ENCODE results near the gene CYBRD1. TPM values are rescaled to one million over a fixed set of nuclear protein-coding genes. Genes with fewer than 3 reads are reported as not detected.
A peak's percentile ranks its signal among the peaks of the same experiment; 100 is the strongest.

Gene CYBRD1
- total RNA-seq, 4 donors from 2014 or later = 5.7 to 176 (median 45.7) TPM

DNA sequence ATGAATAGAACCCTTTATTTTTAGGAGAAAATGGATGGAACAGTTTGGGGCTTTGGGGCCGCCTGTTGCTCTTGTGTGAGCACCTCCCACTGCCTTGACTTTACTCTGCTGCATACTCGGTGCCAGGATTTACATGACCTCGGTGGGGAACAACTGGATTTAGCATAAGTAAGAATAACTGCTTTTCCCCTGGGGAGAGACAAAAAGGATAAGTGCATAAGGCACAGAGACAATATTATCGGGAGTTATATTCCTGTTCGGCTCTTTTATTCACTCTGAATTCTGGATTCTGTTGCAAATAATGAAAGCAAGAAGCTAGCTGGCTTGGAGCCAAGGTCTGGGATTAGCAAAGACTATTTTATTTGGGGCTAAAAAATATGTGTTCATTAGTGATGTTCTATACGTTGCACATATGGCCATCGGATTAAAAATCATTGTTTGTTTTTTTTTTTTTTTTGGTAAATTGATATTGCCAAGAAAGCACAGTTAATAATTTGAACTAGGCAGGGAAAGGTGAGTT is 69.8 kb downstream of the CYBRD1 start:
- DNase-seq = no peak
- intact Hi-C loops (cut with DNase I) = no loop called here
- Histone ChIP-seq H3K4me1 (peaks cover 0 to 4% (median 0%) of the 10 kb centered on the region in 3 donors), H3K36me3 (no peaks in the 10 kb centered on the region), H3K9me3 (peaks cover 0 to 11% (median 0%) of the 10 kb centered on the region in 3 donors), H3K27ac (no peak overlapping the region), H3K4me3 (peak overlapping the region in 1 of 4 donors; percentile 27), H3K27me3 (peaks cover 0 to 23% (median 0%) of the 10 kb centered on the region in 4 donors)
- WGBS, 2 donors = 39 to 46% methylated on average over 7 of the region's 7 CpGs
- no peak for TF ChIP-seq POLR2A (IDR thresholded peaks at IDR 0.05)
- TF ChIP-seq, protein P1, sequence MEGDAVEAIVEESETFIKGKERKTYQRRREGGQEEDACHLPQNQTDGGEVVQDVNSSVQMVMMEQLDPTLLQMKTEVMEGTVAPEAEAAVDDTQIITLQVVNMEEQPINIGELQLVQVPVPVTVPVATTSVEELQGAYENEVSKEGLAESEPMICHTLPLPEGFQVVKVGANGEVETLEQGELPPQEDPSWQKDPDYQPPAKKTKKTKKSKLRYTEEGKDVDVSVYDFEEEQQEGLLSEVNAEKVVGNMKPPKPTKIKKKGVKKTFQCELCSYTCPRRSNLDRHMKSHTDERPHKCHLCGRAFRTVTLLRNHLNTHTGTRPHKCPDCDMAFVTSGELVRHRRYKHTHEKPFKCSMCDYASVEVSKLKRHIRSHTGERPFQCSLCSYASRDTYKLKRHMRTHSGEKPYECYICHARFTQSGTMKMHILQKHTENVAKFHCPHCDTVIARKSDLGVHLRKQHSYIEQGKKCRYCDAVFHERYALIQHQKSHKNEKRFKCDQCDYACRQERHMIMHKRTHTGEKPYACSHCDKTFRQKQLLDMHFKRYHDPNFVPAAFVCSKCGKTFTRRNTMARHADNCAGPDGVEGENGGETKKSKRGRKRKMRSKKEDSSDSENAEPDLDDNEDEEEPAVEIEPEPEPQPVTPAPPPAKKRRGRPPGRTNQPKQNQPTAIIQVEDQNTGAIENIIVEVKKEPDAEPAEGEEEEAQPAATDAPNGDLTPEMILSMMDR (IDR thresholded peaks at IDR 0.05) = no peak

DNA sequence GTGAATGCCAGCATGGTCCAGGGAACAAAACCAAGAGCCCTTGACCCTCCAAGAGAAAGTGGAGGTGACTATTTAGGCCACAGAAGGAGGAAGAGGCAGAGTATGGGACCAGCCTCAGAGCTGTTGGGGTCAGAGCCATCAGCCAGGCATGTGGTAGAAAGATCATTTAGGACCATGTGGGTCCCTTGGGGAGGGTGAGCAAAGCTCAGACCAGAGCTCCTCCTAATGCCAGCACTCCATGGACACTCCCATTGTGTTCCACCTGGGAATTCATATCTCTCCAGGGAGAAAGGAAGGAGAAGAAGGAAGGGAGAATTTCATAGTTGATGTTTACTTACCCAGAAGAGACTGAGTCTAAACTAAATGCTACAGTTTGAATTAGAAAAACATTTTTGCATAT is 73.2 kb downstream of the CYBRD1 start:
- Histone ChIP-seq H3K4me1 (peaks cover 0 to 14% (median 0%) of the 10 kb centered on the region in 3 donors), H3K27ac (no peak overlapping the region), H3K36me3 (no peaks in the 10 kb centered on the region), H3K27me3 (peaks cover 0 to 15% (median 0%) of the 10 kb centered on the region in 4 donors), H3K4me3 (no peak overlapping the region), H3K9me3 (peaks cover 0 to 1% (median 0%) of the 10 kb centered on the region in 3 donors)
- intact Hi-C loops (cut with DNase I) = no loop called here
- no peak for DNase-seq
- TF ChIP-seq, protein P1 (IDR thresholded peaks at IDR 0.05) = no peak
- no peak for TF ChIP-seq POLR2A (IDR thresholded peaks at IDR 0.05)

DNA sequence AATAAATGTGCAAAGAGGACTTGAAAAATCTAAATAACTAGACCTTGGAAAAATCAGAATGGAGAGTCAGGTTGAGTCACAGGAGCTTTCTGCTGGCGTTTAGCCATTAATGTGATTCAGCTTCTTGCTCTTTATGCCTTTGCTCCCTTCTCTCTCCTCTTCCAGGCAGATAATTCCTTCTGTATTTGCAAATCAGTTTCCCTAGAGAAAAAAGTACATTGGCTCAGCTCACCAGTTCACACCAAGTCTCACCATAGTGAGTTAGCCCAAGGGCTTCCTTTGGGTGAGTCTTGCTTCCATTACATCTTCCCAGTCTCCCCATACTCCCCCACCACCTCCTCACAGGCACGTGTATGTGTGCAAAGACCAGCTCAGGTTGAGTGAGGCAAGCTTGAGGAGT is 73.6 kb downstream of the CYBRD1 start:
- H3K36me3 ChIP-seq = no peaks in the 10 kb centered on the region
- TF ChIP-seq, protein P1 (IDR thresholded peaks at IDR 0.05) = no peak
- no peak for TF ChIP-seq POLR2A (IDR thresholded peaks at IDR 0.05)
- peaks cover 0 to 15% (median 0%) of the 10 kb centered on the region in 3 donors for H3K4me1 ChIP-seq
- 25 to 45% methylated on average over 1 to 2 of the region's 2 CpGs for WGBS, 2 donors
- intact Hi-C loops (cut with DNase I) = no loop called here
- no peak for DNase-seq
- H3K27me3 ChIP-seq = peaks cover 0 to 10% (median 0%) of the 10 kb centered on the region in 4 donors
- H3K9me3 ChIP-seq = no peaks in the 10 kb centered on the region
- H3K27ac ChIP-seq = no peak overlapping the region
- no peak overlapping the region for H3K4me3 ChIP-seq

DNA sequence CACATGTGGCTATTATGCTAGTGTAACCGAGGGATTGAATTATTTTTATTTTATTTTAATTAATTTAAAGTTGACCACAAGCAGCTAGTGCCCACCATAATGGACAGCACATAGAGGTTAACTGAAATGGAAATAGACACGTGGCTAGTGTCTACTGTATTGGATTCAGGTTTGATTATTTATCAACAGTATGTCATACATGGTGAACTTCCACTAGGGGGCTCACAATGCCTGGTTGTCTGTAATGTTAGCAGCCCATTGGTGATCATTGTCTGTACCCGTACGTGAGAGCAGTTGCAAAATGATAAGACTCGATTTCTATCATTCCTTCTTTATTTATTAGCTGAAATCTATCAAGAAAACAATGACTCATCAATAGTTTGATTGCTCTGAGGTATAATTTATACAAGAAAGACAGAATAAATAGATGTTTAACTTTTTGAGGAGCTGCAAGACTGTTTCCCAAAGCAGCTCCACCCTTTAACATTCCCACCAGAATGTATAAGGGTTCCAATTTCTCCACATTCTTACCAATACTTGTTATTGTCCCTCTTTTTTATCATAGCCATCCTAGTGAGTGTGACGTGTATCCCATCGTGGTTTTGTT is 76.5 kb downstream of the CYBRD1 start:
- TF ChIP-seq, protein P1 (IDR thresholded peaks at IDR 0.05) = peak; percentile 44 to 72 (median 59)
- TF ChIP-seq POLR2A (IDR thresholded peaks at IDR 0.05) = no peak
- no peaks in the 10 kb centered on the region for H3K27me3 ChIP-seq
- H3K4me1 ChIP-seq = peaks cover 0 to 11% (median 0%) of the 10 kb centered on the region in 3 donors
- H3K9me3 ChIP-seq = no peaks in the 10 kb centered on the region
- H3K36me3 ChIP-seq = no peaks in the 10 kb centered on the region
- H3K27ac ChIP-seq = no peak overlapping the region
- no peak for DNase-seq
- H3K4me3 ChIP-seq = no peak overlapping the region
- 12 to 15% methylated on average over 7 of the region's 7 CpGs for WGBS, 2 donors
- intact Hi-C loops (cut with DNase I) = no loop called here

DNA sequence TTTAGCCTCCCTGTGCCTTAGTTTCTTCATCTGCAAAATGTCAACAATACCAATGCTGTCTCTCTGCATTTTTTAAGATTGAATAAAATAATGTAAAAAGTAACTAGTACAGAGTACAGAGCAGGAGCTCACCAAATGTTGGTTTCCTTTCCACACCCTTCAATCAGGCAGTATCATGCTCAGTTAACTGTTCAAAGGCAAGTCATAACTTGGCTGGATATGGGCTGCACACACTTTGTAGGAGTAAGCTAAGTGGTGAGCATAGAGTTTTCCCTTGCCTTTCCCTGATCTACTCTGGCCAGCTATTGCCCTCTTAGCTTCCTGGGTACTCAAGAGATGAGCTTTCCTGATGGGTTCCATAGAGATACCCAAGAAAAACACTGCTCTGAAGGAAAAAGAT is 77.9 kb downstream of the CYBRD1 start:
- Histone ChIP-seq H3K4me1 (peaks cover 0 to 11% (median 0%) of the 10 kb centered on the region in 3 donors), H3K9me3 (no peaks in the 10 kb centered on the region), H3K27me3 (peaks cover 0 to 13% (median 0%) of the 10 kb centered on the region in 4 donors), H3K4me3 (no peak overlapping the region), H3K36me3 (no peaks in the 10 kb centered on the region), H3K27ac (no peak overlapping the region)
- no peak for DNase-seq
- TF ChIP-seq POLR2A (IDR thresholded peaks at IDR 0.05) = no peak
- TF ChIP-seq, protein P1 (IDR thresholded peaks at IDR 0.05) = no peak
- intact Hi-C loops (cut with DNase I) = no loop called here

Measured in esophagus squamous epithelium (tissue), 5 donors.